NCI-H2029 (cell line): ENCODE measurements around the gene TCHHL1.
"Not testable (repeated sequence)": the region's sequence is repeated elsewhere in the genome, so short reads cannot be mapped to it uniquely, and the experiment has no call there.

Source experiments
- DNase-seq: peaks from one replicate; lab custom pipeline; 2025; lab: John Stamatoyannopoulos, UW

TCHHL1 gene

GRCh38 chr1:152086760-152087159, 2.1 kb downstream of the TCHHL1 start:
- DNase-seq: no peak

GRCh38 chr1:152084853-152085252, 4.0 kb downstream of the TCHHL1 start:
- no peak for DNase-seq

DNA sequence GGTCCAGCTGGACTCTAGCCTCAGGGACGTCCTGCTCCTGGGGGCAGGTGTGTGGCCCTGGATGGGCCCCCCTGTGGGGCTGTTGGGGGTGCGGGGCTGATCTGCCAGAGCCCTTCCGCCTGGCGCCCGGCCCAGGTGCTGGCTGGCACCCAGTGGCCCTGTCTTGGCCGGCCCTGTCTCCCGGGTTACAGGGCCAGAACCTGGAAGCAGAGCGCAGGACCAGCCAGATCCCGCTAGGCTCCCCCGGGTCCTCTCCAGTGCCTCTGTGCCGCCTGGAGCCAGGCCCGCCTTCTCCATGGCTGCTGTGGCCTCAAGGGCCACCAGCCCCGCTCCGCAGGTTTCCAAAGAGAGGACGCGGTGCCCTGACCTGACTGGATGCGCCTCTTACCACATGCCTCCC, 7.8 kb downstream of the TCHHL1 start:
- not testable (repeated sequence) for DNase-seq

- DNase-seq: not testable (repeated sequence)
Measured at GRCh38 chr1:152080494-152080893, 8.4 kb downstream of the TCHHL1 start.

- no peak for DNase-seq
Measured at GRCh38 chr1:152078831-152079441, 9.9 kb downstream of the TCHHL1 start.

- no peak for DNase-seq
Measured at GRCh38 chr1:152072311-152072710, 16.6 kb downstream of the TCHHL1 start.

- DNase-seq: no peak
Measured at GRCh38 chr1:152071123-152071522, 17.7 kb downstream of the TCHHL1 start.

DNA sequence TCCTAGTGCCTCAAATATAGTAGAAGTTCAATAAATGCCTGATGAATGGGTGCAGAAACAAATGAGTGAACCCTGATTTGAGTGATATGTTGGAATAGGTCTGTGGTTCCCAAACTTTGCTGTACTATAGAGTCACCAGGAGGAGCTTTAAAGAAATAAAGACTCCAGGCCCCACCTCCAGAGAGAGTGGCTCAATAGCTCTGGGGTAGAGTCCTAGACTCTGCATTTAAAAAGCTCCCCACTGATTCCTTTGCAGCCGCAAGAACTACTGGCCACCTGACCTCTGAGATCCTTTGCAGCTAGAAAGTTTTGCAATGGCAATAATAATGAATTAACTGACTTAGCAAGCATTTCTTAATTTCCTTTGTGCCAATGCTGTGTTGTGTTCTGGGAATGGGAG, 20.9 kb downstream of the TCHHL1 start:
- no peak for DNase-seq

- DNase-seq: no peak
Measured at GRCh38 chr1:152067150-152067549, 21.7 kb downstream of the TCHHL1 start.

DNA sequence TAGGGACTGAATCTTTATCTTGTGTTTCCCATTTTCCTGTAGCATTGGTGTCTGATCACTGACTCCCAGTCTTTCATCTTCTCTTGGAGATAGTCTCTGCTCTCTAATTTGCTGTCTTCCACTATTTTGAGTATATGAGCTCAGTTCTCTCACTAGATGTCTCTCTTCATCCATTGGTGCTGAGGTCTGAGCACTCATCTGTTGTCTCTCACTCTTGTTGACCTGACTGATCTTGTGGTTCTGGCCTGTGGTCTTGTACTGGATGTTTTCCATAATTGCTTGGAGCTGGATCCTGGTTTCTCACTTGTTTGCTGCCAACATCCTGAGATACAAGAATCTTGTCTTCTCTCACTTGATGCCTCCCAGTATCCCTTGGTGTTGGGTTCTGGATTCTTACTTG, 26.9 kb downstream of the TCHHL1 start:
- DNase-seq: no peak

GRCh38 chr1:152053375-152053774, 35.5 kb downstream of the TCHHL1 start:
- DNase-seq: no peak

- DNase-seq: peak; percentile 68
Measured at GRCh38 chr1:152052606-152053005, 36.3 kb downstream of the TCHHL1 start.

- no peak for DNase-seq
Measured at GRCh38 chr1:152050886-152051675, 37.8 kb downstream of the TCHHL1 start.

DNA sequence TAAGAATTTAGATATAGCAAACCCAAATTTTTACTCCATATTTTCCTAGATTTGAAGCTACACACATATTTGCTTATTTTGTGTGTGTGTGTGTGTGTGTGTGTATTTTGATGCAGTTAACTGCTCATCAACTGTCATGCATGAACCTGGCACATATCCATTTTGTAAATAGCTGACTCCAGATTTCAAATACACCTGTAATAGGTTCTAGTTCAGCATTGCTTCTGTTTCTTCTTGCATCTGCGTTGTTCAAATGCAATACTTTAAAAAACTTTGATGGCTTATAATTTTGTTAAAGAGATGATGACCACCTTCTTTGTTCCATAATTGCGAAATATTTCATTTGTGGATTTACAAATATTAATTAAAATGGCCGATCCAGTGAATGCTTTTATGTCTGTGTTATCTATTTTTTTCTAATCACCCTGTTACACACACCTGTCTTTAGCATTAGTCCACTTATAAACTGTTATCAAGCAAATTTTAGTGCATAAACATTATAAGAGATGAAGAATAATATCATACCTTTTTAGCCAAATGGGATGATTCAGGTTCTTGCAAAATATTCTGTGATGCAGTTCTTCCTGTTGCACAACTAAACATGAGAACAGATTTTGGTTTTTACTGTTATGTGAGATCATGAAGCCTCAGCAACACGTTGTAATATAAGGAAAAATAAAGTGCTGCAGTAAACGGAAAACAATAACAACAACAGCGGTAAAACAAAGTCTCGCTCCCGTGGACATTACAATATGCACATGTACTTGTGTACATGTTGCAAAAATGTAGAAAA, 39.4 kb downstream of the TCHHL1 start:
- DNase-seq: no peak

- DNase-seq: no peak
Measured at GRCh38 chr1:152048416-152049009, 40.4 kb downstream of the TCHHL1 start.

GRCh38 chr1:152047730-152048415, 41.0 kb downstream of the TCHHL1 start:
- DNase-seq: peak; percentile 1

- DNase-seq: no peak
Measured at GRCh38 chr1:152047413-152047729, 41.5 kb downstream of the TCHHL1 start.

DNA sequence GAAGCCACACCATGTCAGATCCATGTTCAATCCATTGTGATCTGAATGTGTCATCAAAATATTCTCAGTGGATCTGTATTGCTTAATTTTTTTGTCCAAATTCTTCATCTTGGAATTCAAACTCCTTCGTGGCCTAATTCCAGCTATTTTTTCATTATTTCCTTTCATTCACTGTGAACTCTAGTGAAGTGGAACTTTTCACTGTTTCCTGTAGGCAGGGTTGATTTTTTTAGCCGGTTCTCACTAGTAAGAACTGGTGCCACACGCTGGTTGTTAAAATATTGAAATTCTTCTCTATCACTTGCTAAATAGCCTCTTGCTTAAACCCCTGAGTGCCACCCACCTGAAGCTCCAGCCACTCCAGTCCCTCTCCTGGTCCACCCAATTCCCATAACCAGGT, 44.5 kb downstream of the TCHHL1 start:
- DNase-seq: no peak

- no peak for DNase-seq
Measured at GRCh38 chr1:152043870-152044269, 45.0 kb downstream of the TCHHL1 start.

- DNase-seq: no peak
Measured at GRCh38 chr1:152042030-152042429, 46.8 kb downstream of the TCHHL1 start.

DNA sequence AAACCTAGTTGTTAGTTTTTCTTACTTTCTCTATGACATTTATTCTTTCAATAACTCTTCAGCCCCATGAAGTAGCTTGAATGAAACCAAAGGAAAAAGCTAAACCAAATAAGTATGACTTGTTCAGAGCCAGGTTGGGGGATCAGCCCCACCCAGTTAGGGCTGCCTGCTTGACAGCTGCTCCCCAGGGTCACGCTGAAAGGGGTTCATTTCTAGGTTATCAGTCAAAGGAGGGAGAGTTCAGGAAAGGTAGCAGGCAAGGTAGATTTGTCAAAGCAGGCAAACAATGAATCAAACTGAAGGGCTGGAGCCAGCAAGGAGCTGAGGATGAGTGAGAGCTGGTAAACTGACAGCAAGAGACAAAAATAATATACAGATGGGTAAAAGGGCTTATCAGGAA, 49.0 kb downstream of the TCHHL1 start:
- DNase-seq: no peak

- DNase-seq: no peak
Measured at GRCh38 chr1:152039461-152039860, 49.4 kb downstream of the TCHHL1 start.
